ENCODE data around the gene DHRS7. TPM values are rescaled to one million over a fixed set of nuclear protein-coding genes. Genes with fewer than 3 reads are reported as not detected.
"Not testable (repeated sequence)": the region's sequence is repeated elsewhere in the genome, so short reads cannot be mapped to it uniquely, and the experiment has no call there.

Gene DHRS7
- total RNA-seq, 3 donors from 2014 or later = 85.9 to 92.8 (median 89.8) TPM

DNA sequence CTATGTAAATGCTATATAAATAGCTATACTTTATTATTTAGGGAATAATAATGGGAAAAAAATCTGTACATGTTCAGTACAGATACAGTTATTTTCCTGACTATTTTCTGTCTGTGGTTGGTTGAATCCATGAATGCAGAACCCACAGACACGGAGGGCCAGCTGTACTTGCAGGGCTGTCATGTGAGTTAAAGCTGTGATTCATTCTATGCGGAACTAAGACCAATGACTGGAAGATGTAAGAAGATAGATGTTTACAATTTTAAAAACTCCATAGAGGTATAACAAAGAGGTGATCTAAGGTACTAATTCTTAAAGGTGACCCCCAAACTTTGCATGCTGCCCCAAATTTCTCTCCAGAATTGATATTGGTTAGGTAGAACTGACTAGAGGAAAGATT lies 58.9 kb downstream of the DHRS7 start:
- TF ChIP-seq, protein P1, sequence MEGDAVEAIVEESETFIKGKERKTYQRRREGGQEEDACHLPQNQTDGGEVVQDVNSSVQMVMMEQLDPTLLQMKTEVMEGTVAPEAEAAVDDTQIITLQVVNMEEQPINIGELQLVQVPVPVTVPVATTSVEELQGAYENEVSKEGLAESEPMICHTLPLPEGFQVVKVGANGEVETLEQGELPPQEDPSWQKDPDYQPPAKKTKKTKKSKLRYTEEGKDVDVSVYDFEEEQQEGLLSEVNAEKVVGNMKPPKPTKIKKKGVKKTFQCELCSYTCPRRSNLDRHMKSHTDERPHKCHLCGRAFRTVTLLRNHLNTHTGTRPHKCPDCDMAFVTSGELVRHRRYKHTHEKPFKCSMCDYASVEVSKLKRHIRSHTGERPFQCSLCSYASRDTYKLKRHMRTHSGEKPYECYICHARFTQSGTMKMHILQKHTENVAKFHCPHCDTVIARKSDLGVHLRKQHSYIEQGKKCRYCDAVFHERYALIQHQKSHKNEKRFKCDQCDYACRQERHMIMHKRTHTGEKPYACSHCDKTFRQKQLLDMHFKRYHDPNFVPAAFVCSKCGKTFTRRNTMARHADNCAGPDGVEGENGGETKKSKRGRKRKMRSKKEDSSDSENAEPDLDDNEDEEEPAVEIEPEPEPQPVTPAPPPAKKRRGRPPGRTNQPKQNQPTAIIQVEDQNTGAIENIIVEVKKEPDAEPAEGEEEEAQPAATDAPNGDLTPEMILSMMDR (IDR thresholded peaks at IDR 0.05) = no peak
- TF ChIP-seq POLR2A (IDR thresholded peaks at IDR 0.05) = no peak
- TF ChIP-seq POLR2AphosphoS5 (IDR thresholded peaks at IDR 0.05) = no peak
- Histone ChIP-seq H3K9me3 (no peaks in the 10 kb centered on the region), H3K27me3 (no peaks in the 10 kb centered on the region), H3K4me3 (no peak overlapping the region), H3K36me3 (no peaks in the 10 kb centered on the region), H3K4me1 (no peaks in the 10 kb centered on the region), H3K27ac (no peak overlapping the region)
- intact Hi-C loops (cut with DNase I; ENCODE audit: low total_unique reads) = loop anchor here (10.0 kb wide), 1 partner anchor 482 kb away; no protein-coding TSS in a partner anchor
- no peak for DNase-seq (ENCODE audit: low spot score in 2 of 2)

DNA sequence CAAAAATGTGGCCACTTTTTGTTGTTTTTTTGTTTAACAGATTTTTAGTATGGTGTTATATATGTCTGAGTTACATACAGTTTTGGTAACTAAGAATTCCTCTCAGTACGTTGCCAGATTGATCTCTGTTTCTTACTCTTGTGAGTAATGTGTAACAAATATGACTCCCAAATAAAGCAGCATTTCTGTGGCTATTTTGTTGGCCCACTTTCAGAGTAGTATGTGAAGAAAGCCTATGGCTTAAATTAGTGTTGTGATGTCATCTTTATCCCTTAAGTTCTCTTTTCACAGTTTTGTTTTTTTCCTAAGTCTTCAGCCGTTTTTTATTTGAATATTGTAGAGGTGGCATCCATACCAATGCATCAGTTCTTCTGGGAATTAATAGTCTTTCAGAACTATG lies 62.8 kb downstream of the DHRS7 start:
- Histone ChIP-seq H3K9me3 (no peaks in the 10 kb centered on the region), H3K36me3 (no peaks in the 10 kb centered on the region), H3K4me1 (no peaks in the 10 kb centered on the region), H3K27ac (no peak overlapping the region), H3K4me3 (no peak overlapping the region), H3K27me3 (no peaks in the 10 kb centered on the region)
- TF ChIP-seq POLR2A (IDR thresholded peaks at IDR 0.05) (no peak), POLR2AphosphoS5 (IDR thresholded peaks at IDR 0.05) (no peak)
- TF ChIP-seq, protein P1 (IDR thresholded peaks at IDR 0.05) = no peak
- intact Hi-C loops (cut with DNase I; ENCODE audit: low total_unique reads) = loop anchor here (10.0 kb wide), 1 partner anchor 478 kb away; no protein-coding TSS in a partner anchor
- DNase-seq (ENCODE audit: low spot score in 2 of 2) = no peak

DNA sequence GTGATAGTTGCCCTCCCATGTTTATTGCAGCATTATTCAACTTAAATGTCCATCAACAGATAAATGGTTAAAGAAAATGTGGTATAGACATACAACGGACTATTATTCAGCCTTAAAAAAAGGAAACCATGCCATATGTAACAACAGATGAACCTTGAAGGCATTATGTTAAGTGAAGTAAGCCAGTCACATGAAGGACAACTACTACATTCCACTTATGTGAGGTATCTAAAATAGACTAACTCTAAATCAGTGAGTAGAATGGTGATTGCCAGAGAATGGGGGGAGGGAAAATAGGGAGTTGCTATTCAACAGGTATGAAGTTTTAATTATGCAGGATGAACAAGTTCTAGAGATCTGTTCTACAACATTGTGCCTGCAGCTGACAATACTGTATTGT lies 63.4 kb downstream of the DHRS7 start:
- TF ChIP-seq POLR2AphosphoS5 (IDR thresholded peaks at IDR 0.05) (no peak), POLR2A (IDR thresholded peaks at IDR 0.05) (no peak)
- TF ChIP-seq, protein P1 (IDR thresholded peaks at IDR 0.05) = no peak
- no peak for DNase-seq (ENCODE audit: low spot score in 2 of 2)
- no peaks in the 10 kb centered on the region for H3K4me1 ChIP-seq
- no peak overlapping the region for H3K4me3 ChIP-seq
- H3K27ac ChIP-seq = no peak overlapping the region
- no peaks in the 10 kb centered on the region for H3K27me3 ChIP-seq
- no peaks in the 10 kb centered on the region for H3K9me3 ChIP-seq
- H3K36me3 ChIP-seq = no peaks in the 10 kb centered on the region
- intact Hi-C loops (cut with DNase I; ENCODE audit: low total_unique reads) = loop anchor here (10.0 kb wide), 1 partner anchor 477 kb away; no protein-coding TSS in a partner anchor

DNA sequence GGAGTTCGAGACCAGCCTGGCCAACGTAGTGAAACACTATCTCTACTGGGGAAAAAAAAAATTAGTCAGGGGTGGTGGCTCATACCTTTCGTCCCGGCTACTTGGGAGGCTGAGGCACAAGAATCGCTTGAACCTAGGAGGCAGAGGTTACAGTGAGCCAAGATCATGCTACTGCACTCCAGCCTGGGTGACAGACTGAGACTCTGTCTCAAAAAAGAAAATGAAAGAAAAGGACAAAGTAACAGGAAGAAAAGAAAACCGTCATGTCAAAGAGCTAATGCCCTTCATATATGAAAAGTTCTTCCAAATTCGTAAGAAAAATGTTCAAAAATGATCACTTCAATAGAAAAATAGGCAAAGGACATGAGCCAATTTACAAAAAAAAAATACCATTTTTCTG lies 65.3 kb downstream of the DHRS7 start:
- H3K27me3 ChIP-seq; DNase-seq (ENCODE audit: low spot score in 2 of 2); H3K36me3 ChIP-seq; H3K4me1 ChIP-seq; H3K9me3 ChIP-seq; H3K4me3 ChIP-seq; H3K27ac ChIP-seq: not testable (repeated sequence)
- intact Hi-C loops (cut with DNase I; ENCODE audit: low total_unique reads) = loop anchor here (10.0 kb wide), 1 partner anchor 475 kb away; no protein-coding TSS in a partner anchor

DNA sequence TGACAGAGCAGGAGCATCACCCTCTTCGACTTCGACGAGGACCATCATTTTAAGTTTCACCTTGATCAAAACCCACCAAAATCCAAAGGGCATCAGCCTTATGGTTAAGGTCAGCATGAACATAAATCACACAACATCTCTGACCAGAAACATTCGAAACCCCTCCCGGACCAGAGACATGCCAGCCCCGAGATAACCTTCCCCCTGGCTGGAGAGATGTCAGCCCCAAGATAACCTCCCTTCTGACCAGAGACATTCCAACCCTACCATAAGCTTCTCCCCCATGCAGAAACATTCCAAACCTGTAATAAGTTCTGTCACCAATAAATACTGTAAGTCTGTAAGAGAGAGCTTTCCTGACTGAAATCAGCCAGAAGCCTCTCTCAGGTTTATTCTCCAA lies 67.2 kb downstream of the DHRS7 start:
- DNase-seq (ENCODE audit: low spot score in 2 of 2) = no peak
- no peak overlapping the region for H3K4me3 ChIP-seq
- H3K27ac ChIP-seq = no peak overlapping the region
- no peaks in the 10 kb centered on the region for H3K36me3 ChIP-seq
- H3K9me3 ChIP-seq = no peaks in the 10 kb centered on the region
- no peaks in the 10 kb centered on the region for H3K4me1 ChIP-seq
- no peaks in the 10 kb centered on the region for H3K27me3 ChIP-seq
- intact Hi-C loops (cut with DNase I; ENCODE audit: low total_unique reads) = no loop called here
- TF ChIP-seq, protein P1 (IDR thresholded peaks at IDR 0.05) = no peak
- TF ChIP-seq POLR2A (IDR thresholded peaks at IDR 0.05) (no peak), POLR2AphosphoS5 (IDR thresholded peaks at IDR 0.05) (no peak)

Measured in breast epithelium (tissue), 4 donors.